Central memory CD4-positive, alpha-beta T cell (primary cell): ENCODE measurements around the gene CDH18.
"Not testable (repeated sequence)": the region's sequence is repeated elsewhere in the genome, so short reads cannot be mapped to it uniquely, and the experiment has no call there.

Experiments
- DNase-seq: peaks from one replicate; pipeline ENCODE4 v3.0.0; 2022

Gene CDH18

DNA sequence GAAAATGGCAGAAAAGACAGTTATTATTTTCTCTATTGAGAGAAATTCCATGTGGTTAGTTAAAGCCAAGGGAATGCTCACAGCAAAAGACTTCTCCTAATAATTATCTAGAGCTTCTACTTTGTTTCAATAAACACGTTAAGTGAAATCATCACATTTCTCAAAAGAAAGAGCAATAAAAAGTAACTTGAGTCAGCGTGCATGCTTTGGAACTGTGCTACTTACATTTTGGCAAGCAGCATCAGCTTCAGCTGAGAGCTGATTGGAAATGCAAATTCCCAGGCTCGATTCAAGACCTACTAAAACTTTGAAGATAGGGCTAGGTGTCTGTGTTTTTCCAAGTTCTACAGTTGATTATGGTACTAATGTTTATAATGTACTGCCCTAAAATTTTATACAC, 132.1 kb downstream of the CDH18 start:
- no peak for DNase-seq

DNA sequence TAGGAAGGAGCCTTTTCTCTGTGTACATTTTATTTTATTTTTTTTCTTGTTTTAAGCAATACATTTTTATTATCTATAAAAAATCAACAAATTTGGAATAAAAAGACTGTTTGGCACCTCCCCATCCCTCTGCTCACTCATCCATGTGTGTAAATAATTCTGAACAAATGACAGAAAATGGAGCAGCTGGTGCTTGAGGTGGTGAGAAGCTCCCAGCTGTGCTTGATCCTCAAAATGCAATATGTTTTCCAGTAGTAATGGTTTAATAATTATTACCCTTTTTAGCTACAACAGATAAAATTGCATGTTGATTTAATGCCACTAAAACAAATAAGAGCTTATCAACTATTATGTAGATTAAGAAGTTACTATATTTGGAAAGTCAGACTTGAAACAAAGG, 132.5 kb downstream of the CDH18 start:
- no peak for DNase-seq

DNA sequence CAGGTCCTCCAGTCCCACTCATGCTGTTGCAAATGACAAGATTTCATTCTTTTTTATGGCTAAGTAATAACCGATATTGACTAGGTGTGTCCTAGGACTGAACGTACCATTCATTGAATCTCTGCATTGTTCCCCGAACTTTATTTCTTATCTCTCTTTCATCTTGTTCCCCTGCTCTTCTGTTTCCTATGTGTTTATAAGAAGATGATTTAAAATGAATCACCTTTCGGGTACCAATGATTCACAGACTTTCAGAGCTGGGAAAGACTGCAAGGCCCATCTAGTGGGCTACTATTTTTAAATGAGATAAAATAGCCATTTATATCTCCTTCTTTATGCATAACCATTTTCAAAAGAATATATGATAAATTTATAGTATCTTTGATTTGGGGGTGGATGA, 133.0 kb downstream of the CDH18 start:
- DNase-seq, result no peak

DNA sequence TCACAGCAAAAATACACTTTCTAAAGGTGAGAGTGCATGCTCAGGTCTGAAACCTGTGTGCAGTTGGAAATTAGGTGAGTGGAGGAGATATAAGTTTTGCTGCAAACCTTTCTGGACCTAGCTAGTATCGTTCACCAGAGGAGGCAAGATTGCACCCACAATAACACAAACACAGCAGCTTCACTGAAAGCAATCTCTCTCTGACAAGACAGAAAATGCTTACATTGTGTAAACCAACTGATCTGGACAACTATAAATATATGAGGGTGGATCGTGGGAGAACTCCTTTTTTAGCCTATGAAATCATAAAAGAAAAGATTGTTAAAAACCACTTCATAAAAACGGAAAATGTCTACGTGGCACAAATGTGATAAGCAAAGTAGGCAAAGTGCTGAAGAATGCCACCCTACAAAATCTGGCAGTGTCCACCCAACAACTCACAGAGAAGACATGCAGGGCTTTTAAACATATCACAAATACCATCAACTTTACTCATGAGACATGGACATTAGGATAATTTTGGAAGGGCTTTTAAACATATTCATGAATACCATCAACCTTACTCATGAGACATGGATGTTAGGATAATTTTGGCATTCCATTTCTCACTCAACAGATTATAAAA, 134.3 kb downstream of the CDH18 start:
- DNase-seq, result no peak

DNA sequence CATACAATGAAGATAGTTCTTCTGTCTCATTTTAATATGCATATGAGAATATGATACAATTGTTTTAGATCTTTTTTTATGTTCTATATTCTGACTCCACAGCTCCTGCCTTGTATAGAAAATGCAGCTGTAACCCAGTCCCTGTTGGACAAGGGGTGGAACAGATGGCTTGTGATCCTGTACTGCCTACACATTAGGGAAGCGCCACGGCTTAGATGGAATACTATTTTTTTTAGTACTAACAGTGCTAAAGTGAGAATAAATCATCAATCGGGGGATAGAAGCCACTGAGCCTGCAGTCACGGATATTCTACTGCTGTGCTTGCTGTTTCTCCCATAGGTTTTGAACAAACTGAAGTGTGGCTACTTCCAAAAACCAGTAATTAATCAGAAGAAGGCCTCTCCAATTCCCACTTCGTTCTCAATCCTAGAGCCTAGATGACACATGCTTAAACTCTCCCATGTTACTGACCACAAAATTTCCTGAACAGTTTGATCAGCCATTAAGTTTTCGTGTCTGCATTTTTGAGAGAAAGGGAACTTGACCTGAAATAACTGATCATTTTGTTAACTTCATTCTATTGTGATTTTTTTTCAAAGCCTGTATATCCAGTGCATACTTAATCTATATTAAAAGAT, 150.3 kb downstream of the CDH18 start:
- DNase-seq, result no peak

DNA sequence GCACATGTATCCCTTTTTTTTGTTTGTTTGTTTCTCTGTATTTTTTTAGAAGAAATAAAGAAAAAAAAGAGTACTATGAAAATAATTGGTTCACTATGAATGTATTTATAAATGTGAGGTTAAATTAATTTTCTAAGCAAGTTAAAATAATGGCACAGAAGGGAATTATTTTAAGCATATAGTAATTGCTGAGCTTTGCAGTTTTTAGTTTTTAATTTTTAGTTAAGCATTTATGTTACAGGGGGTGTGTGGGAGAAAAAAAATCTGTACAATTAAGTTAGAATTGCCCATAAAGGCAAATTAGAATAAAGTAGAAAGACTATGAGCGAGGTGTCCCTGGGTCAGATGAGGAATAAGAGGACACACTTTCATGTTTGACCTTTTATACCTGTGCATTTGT, 152.6 kb downstream of the CDH18 start:
- no peak for DNase-seq

DNA sequence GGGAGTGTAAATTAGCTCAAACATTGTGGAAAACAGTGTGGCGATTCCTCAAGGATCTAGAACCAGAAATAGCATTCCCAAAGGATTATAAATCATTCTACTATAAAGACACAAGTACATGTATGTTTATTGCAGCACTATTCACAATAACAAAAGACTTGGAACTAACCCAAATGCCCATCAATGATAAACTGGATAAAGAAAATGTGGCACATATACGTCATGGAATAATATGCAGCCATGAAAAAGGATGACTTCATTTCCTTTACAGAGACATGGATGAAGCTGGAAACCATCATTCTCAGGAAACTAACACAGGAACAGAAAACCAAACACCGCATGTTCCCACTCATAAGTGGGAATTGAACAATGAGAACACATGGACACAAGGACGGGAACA, 175.3 kb downstream of the CDH18 start:
- DNase-seq, result not testable (repeated sequence)

DNA sequence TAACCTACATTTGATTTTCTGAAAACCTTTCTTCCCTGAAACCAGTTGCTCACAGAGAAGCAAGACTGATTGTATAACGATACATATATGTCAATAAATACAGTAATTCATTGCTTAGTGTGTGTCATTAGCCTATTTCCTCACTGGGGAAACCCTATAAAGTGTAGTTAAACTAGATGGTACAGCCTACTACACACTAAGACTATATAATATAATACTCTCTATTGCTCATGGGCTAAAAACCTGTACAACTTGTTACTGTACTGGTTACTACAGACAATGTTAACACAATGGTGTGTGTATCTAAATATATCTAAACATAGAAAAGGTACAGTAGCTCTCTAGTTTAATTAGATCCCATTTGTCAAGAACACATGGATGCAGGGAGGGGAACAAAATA, 181.2 kb downstream of the CDH18 start:
- no peak for DNase-seq

DNA sequence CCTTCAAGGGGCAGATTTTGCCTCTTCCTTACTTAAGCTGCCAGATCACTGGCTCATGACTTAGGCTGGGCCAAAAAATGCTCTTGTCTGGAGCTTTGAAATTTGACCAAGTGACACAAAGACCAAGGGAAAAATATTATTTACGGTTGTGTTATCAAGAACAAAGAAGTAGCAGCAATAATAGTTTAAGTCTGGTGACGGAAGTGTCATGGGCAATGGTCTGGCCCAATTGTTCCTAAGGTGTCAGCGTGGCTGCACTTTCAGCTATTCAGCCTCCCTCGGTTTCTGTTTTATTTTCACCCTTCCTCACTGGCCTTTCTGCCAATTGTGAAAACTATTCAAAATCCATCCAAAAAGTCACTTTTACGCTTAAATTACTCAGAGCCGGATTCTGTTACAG, 185.3 kb downstream of the CDH18 start:
- no peak for DNase-seq

DNA sequence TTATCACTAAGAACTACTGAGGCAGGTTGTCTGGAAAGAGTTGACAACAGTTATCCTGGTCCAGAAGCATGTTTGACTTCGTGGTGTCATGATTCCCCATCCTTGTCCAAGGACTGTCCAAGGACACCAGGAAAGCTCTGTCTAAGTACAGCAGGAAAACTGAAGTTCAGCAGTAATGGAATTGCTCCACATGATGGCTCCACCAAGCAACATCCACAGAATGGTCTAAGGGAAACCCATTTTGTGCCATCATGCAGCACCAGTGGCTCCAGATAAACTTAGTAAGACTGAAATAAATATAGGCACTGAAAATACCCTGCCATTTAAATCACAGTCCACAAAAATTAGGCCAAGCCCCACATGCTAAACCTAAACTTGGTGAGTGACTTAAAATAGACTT, 192.8 kb downstream of the CDH18 start:
- no peak for DNase-seq

DNA sequence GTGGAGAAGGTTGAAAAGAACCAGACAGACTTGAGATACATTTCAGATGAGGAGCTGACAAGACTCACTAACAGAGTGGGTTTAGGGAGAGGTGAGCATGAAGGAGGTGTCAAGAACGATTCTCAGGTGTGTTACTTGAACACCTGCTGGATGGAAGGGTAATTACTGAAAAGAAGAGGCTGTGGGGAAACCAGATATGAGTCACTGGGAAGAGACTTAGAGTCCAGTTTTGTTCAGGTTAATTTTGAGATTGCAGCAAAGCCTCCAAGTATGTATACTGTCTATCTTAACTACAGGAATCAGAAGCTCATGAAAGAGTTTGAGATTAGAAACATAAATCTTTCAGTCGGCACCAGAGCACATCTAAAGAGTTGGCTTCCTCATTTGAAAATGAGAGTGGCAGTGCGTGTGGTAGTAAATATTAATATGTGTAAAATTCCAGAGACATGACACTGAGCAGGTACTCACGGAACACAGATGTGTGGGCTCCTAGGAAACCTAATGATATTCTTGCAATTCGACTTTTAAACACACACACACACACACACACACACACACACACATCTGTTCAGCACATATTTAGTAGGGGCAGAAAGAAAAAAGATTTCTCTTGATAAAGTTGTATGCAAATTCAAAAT, 197.1 kb downstream of the CDH18 start:
- no peak for DNase-seq

DNA sequence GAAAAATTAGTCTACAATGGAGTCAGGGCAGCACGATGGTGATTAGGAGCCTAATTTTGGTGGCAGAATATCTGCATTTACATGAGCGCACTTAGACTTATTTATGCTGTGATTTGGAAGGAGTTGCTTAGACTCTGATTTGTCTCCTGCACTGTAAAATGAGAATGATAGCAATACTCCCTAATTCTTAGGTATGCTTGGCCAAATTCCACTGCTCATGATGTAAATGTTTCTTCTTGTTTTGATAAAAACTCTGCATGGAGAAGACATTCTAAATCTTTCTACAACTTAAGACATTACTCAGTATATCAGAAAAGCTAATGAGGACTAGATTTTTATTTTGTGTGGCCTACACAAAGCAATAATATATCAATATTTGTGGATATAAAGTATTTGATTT, 205.4 kb downstream of the CDH18 start:
- no peak for DNase-seq

DNA sequence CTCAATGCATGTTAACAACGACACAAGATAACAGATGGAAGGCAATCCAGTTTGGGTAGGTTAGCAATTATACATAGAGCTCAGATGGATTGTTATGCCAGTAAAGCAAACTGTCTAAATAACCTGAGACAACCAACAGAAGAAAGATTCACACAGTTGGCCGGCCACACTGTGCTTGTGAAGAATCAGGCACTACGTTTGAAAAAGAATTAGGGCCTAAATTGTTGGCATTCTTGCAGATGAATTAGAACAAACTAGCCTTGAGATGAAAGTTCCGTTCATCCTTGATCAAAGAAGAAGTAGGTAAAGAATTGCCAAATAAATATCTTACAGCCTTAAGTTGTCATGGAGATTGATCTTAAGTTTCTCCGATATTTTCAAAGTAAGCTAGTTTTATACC, 210.6 kb downstream of the CDH18 start:
- DNase-seq, result no peak

DNA sequence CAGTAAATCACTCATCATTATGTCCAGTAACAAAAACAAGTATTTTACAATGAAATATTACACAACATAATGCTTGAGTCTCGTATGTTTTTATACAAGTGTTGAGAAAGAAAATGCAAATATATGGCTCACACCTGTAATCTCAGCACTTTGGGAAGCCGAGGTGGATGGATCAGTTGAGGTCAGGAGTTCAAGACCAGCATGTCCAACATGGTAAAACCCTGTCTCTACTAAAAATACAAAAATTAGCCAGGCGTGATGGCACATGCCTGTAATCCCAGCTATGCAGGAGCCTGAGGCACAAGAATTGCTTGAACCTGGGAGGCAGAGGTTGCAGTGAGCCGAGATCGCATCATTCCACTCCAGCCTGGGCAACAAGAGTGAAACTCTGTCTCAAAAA, 211.1 kb downstream of the CDH18 start:
- not testable (repeated sequence) for DNase-seq

DNA sequence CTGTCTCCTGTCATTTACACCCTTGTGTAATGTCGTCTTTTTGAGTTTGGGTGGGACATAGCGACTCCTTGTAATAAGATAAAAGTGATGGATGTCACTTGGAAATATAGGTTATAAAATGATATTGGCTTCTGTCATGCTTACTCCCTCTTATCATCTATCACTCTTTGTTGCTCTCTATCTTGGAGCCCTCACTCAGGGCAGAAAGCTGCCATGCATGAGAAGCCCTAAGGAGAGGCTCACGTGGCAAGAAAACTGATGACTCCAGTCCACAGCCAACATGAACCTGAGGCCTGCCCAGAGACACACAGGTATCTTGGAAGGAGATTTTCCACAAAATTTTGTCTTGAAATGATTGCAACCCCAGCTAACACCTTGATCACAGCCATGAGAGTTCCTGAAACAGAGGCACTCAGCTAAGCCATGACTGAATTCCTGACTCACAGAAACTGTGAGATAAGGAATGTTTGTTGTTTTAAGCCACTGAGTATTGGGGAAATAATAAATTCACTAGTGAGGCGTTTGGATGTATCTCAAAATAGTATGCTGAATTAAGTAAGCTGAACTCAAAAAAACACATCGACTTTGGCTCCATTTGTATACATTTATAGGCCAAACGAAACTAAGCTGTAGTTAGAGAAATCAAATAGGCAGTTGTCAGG, 216.7 kb downstream of the CDH18 start:
- DNase-seq, result no peak

DNA sequence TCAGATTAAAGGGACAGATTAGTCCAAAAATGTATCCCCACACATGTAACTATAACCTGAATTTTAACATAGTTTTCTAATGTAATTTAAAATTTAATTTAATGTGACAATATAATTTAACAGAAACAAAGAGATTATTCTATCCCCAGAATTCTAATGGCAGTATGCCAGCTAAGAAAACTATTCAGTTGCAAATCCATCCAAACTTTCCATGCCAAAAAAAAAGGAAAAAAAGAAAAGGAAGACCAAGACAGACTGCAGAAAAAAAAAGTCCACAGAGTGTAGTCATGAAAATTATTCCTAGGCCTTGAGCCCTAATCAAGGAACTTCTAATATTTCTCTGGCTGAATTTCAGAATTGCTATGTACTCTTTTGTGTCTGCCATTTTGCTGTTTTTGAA, 217.6 kb downstream of the CDH18 start:
- no peak for DNase-seq

DNA sequence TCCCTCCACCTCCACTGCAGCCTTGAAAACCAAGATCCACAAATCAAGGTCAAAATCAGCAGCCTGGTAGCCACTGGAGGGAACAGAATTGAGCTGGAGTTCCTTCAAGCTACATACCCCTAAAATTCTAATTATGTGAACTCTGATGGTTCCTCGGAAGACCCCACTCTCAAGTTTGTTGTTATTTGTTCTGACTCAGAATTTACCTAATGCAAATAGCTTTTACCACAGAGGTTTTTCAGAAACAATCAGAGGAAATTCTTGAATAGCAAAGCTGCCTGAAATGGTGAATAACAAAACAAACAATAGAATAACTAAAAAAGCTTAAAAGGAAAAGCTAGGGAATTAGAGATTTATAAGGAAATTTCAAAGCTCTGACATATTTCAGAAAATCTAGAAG, 220.0 kb downstream of the CDH18 start:
- no peak for DNase-seq

DNA sequence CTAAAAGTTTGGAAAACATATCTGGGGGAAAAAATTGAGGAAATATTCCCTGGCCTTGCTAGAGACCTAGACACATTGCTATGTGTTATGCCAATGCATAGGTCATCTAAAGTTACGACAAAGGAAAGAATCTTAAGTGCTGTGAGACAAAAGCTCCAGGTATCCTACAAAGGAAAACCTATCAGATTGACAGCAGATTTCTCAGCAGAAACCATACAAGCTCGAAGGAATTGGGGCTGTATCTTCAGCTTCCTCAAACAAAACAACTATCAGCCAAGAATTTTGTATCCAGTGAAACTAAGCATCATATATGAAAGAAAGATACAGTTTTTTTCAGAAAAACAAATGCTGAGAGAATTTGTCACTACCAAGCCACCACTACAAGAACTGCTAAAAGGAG, 234.4 kb downstream of the CDH18 start:
- DNase-seq, result no peak

DNA sequence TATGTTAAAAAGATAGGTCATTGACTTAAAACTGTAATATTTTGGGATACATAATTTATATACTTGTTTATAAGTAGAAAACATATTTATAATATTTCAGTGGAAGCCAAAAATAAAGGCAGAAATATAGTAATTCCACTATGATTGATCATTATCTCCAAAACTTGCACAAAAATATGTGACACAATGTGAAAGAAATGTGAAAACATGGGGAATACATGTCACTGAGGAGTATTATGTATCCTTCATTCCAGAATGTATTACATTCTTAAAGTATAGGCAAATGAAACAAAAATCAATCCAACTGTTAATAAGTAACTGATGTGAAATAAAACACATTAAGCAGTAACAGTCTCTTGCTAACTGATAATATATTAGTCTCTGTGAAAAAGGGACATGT, 236.7 kb downstream of the CDH18 start:
- no peak for DNase-seq

DNA sequence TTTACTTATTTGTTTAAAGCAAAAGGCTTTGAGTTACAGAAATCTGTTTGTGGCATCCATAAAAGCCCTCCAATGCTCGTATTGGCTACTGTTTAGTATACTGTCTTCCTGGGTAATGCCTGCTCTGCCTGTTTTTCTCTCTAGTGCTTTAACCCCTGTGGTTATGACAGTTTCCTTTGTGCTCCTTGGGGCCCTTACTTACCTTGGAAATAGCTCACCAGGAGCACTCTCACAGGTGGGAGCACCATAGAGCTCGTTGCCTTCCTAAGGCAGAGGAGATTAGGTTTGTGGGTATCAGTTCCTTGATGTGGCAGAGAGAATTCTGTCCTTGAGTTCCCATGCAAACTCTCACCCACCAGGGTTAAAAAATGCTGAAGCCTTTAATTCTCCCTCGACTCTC, 242.8 kb downstream of the CDH18 start:
- DNase-seq, result no peak

DNA sequence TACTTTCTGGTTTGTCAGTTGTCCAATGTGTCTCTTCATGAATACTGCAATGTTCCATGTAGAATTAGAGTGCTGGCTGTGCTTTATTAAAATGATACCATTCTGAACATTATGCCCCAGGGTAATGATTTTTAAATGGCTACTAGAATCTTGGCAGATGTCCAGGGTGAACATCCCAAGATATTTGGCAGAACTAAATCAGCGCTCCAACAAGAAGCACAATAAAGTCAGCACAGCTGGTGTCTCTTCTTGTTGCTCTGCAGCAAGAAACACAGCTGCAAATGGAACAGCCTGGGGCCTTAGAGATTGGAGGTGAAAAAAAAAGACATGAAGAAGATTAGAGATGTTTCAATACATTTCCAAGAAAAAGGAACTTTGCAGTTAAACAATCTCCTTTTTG, 248.3 kb downstream of the CDH18 start:
- DNase-seq, result no peak

DNA sequence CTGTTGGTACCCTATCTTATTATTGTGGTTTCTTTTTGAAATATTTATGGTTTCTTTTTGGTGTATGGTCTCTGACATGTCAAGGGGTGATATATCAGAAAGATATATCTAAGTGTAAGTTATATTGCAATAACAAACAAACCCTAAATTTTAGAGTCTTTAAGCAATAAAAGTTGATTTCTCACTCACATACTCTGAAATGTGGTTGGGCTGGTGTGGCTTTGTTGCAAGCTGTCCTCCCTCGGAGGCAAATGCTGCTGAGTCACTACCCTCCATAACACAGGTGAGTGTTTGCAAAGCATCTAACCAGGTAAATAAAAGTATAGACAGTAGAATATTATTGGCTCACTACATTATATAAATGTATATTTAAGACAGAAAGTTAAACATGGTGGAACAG, 253.2 kb downstream of the CDH18 start:
- no peak for DNase-seq

DNA sequence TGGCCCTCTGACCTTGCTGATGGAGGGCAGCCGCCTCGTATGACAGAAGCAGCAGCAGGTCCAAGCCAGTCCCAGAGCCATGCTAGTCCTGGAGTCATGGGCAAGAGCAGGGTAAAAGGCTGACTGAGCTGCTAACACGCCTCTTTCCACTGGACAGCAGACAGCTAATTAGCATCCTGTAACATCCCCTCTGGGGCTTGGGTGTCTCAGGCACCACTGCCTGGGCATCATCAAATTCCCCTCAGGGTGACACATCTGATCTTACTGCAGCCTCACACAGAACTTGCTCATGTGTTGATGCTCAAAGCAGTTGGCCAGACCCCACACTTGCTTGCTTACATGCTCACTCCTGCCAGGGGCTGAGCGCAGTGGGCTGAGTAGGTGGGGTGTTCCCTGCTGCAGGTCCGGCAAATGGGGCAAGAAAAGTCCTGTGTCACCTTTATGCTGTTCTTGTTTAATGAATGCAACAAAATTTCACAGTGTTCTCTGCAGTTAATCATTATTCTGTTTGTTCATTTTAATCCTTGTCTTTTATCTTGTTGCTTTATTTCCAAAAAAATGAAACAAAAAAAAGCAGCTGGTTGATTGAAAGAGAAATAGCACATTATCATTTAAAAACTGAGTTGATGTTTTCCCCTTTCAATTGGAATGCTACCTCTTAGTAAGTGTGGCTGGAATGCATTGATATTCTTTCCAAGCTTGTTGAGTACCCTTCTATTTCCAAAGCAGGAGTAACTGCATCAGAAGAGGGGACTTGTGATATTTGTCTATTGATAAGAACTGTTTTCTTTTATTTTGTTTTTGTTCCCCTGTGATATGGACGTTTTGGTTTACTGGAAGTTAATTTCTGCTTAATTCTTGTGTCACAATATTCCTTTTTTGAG, 254.1 kb downstream of the CDH18 start:
- no peak for DNase-seq
